BJ (cell line): ENCODE measurements around the gene SYT12. TPM values are rescaled to one million over a fixed set of nuclear protein-coding genes. Genes with fewer than 3 reads are reported as not detected.

Experiments used
- CTCF ChIA-PET: fragments of 350-600 bp; formaldehyde crosslinking; extraction: SDS; loops from one replicate; lab custom pipeline; 2021; ENCODE audit warnings: antibody characterized with exemption, inconsistent platforms; lab: Yijun Ruan, JAX
- POLR2A ChIA-PET: fragments of 300-600 bp; sonication (Branson Sonifier 250); formaldehyde crosslinking; extraction: SDS; loops from one replicate; lab custom pipeline; 2021; ENCODE audit warnings: antibody characterized with exemption; lab: Charles Lee
- DNase-seq: peaks from one replicate; pipeline ENCODE4 v3.0.0-alpha.2; 2011; ENCODE audit warnings: low read depth
- H3K27me3 ChIP-seq: 2 replicates; pipeline ENCODE4 v1.6.0; 2011; ENCODE audit warnings: low read length; ENCODE audit not compliant: control insufficient read depth, insufficient read depth
- H3K36me3 ChIP-seq: 2 replicates; pipeline ENCODE4 v1.5.1; 2011; ENCODE audit warnings: low read length; ENCODE audit not compliant: control insufficient read depth, insufficient read depth
- H3K4me3 ChIP-seq: 2 replicates; pipeline ENCODE4 v1.5.1; 2011; ENCODE audit warnings: low read depth, mild to moderate bottlenecking, control low read depth, low read length
- polyA plus RNA-seq: library from polyadenylated mRNA; depleted of rRNA; stranded (reverse); fragments of >200 nt; gene quantifications from 2 replicates; pipeline ENCODE4 v1.2.3, GENCODE V29; 2011
- TF ChIP-seq, protein P1 (sequence below): IDR thresholded peaks from 2 replicates; pipeline ENCODE4 v1.5.1; 2011; ENCODE audit warnings: low read depth, mild to moderate bottlenecking, control low read depth, inconsistent platforms, low read length, moderate library complexity; ENCODE audit not compliant: insufficient read depth

Gene SYT12
- polyA plus RNA-seq, 1 experiment = 0.13 TPM

DNA sequence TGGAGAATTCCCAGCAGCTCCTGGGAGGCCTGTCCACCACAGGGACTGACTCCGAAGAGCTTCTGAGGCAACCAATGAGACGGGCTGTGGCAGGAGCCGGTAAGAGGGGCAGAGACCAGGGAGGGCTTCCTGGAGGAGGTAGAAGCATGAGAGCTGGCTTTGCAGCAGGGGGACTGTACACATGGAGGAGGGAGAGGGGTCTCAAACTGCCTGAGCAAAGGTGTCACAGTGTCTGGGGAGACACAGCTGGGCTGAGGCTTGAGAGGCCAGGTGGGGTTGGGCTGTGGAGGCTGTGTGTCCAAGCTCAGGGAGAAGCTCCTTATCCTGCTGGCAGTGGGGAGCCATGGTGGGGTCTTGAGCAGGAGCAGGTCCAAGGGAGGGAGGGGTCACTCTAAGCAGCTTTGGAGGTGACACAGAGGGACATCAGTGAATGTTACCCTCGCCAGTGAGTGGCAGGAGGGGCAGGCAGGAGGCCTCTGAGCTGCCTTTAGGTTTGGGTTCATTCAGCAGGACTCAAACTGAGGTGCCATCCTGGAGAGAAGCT is 29.1 kb downstream of the SYT12 start:
- peaks cover 2% of the 10 kb centered on the region; the same call in 1 of the 2 replicates for H3K27me3 ChIP-seq
- no peak for DNase-seq
- H3K4me3 ChIP-seq = no peak overlapping the region
- TF ChIP-seq, protein P1, sequence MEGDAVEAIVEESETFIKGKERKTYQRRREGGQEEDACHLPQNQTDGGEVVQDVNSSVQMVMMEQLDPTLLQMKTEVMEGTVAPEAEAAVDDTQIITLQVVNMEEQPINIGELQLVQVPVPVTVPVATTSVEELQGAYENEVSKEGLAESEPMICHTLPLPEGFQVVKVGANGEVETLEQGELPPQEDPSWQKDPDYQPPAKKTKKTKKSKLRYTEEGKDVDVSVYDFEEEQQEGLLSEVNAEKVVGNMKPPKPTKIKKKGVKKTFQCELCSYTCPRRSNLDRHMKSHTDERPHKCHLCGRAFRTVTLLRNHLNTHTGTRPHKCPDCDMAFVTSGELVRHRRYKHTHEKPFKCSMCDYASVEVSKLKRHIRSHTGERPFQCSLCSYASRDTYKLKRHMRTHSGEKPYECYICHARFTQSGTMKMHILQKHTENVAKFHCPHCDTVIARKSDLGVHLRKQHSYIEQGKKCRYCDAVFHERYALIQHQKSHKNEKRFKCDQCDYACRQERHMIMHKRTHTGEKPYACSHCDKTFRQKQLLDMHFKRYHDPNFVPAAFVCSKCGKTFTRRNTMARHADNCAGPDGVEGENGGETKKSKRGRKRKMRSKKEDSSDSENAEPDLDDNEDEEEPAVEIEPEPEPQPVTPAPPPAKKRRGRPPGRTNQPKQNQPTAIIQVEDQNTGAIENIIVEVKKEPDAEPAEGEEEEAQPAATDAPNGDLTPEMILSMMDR = no peak
- CTCF ChIA-PET = interaction anchor here (0.6 to 4.9 kb wide), 5 partner anchors 8 to 266 kb away, joined by 3 to 34 read pairs (median 4); no protein-coding TSS in a partner anchor
- POLR2A ChIA-PET = interaction anchor here (0.9 kb wide), 1 partner anchor 67 kb away, joined by 3 read pairs; the partner anchor contains the start of gene KDM2A
- H3K36me3 ChIP-seq = no peaks in the 10 kb centered on the region

DNA sequence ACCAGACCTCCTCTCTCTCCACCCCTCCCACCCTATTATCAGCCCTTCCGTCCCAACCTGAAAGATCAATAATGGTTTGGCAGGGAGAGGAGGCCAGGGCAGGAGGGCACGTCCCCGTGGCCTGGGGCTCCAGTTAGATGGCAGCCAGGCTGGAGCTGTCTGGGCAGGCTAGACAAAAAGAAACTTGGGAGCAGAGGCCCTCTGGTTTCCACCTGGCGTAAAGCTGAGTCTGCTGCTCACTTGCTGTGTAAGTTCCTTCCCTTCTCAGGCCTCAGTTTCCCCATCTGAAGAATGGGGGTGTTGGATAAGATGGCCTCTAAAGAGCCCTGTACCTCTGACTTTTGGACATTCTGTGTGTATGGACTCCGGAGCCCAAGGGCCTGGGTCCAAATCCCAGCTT is 30.0 kb downstream of the SYT12 start:
- POLR2A ChIA-PET = no interaction called here
- no peak for DNase-seq

DNA sequence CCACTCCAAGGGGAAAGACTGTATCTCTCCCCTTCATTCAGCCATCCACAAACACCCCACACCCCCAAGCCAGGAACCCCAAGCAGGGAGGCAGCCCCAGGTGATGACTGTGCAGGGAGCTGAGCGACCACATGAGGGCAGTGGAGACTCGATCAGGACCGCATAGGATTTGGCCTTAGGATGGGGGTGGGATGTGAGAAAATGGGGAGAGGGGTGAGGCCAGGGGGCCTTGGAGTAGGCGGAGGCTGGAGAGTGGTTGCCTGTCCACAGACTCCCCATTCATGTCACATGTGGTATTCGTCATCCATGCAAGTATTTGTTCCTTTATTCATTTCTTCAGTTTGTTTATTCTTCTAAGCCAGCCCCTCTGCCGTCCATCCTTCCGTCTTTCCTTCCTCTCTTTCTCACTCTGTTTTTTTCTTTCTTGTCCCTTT is 31.0 kb downstream of the SYT12 start:
- POLR2A ChIA-PET = interaction anchor here (0.6 kb wide), 2 partner anchors 21 to 351 kb away, joined by 3 to 12 read pairs; no protein-coding TSS in a partner anchor
- TF ChIP-seq, protein P1 = peak; percentile 91
- Histone ChIP-seq H3K36me3 (no peaks in the 10 kb centered on the region), H3K4me3 (no peak overlapping the region), H3K27me3 (peaks cover 2% of the 10 kb centered on the region; the same call in 1 of the 2 replicates)
- CTCF ChIA-PET = interaction anchor here (0.6 to 4.9 kb wide), 17 partner anchors 9 to 296 kb away, joined by 3 to 34 read pairs (median 3); no protein-coding TSS in a partner anchor
- DNase-seq = no peak

More for the DNA sequence above, 30.0 kb downstream of the SYT12 start:
- Histone ChIP-seq H3K27me3 (peaks cover 2% of the 10 kb centered on the region; the same call in 1 of the 2 replicates), H3K36me3 (no peaks in the 10 kb centered on the region), H3K4me3 (no peak overlapping the region)
- TF ChIP-seq, protein P1 = no peak
- CTCF ChIA-PET = interaction anchor here (0.6 to 4.9 kb wide), 7 partner anchors 9 to 297 kb away, joined by 3 to 34 read pairs (median 4); no protein-coding TSS in a partner anchor

DNA sequence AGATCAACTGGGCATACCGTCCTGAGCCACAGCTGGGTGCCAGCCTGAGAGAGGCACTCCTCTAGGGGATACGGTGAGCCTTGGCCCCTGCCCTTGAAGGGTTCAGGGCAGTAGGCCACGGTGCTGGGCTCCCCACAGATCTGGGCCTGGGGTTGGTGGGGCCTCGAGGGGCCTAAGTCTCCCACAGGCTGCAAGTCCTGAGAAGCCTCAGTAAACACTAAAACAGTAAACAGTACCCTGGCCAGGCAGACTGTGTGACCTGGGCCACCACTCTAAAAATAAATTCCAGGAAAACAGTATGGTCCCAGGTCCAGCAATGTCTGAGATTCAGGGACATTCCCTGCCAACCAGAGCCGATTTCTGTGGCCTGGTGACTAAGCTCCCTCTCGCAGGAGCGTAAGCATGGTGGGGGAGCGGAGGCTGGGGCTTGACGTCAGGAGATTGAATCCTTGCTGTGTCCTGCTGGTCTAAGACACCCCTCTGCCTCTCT is 31.5 kb downstream of the SYT12 start:
- peaks cover 2% of the 10 kb centered on the region; the same call in 1 of the 2 replicates for H3K27me3 ChIP-seq
- no peak for DNase-seq
- POLR2A ChIA-PET = interaction anchor here (0.6 kb wide), 2 partner anchors 20 to 351 kb away, joined by 3 to 12 read pairs; no protein-coding TSS in a partner anchor

More for the DNA sequence above, 31.5 kb downstream of the SYT12 start:
- TF ChIP-seq, protein P1 = no peak
- H3K36me3 ChIP-seq = no peaks in the 10 kb centered on the region
- CTCF ChIA-PET = interaction anchor here (0.6 to 4.9 kb wide), 13 partner anchors 8 to 263 kb away, joined by 3 to 34 read pairs (median 4); no protein-coding TSS in a partner anchor
- no peak overlapping the region for H3K4me3 ChIP-seq
